Measurements from ENCODE around the gene TTBK2. TPM values are rescaled to one million over a fixed set of nuclear protein-coding genes. Genes with fewer than 3 reads are reported as not detected.

The TTBK2 gene
- total and polyA plus RNA-seq, 2 donors (not counting 3 experiments of a cell fraction or from before 2014, with no cell fraction given) = 4.4 to 17.1 TPM

- intact Hi-C loops (cut with micrococcal nuclease) = no loop called here
- Histone ChIP-seq H3K9me3 (replicated peaks; ENCODE audit: control insufficient read depth, insufficient read depth, low read length) (no peaks in the 10 kb centered on the region), H3K79me2 (ENCODE audit: control insufficient read depth, insufficient read depth, low read length) (peaks cover 9% of the 10 kb centered on the region), H3K27ac (ENCODE audit: insufficient read depth, low read depth, low read length) (no peak overlapping the region), H3K4me2 (ENCODE audit: insufficient read depth, low read length) (no peak overlapping the region), H3K9ac (replicated peaks; ENCODE audit: extremely low read depth, insufficient read depth, low read length) (no peak overlapping the region), H3K27me3 (ENCODE audit: control insufficient read depth in 2 of 2, insufficient read depth in 2 of 2, low read length in 2 of 2) (no peaks in the 10 kb centered on the region), H2AFZ (ENCODE audit: low read depth, low read length) (no peak overlapping the region), H3K36me3 (ENCODE audit: control insufficient read depth in 2 of 2, extremely low read depth in 1 of 2, insufficient read depth in 2 of 2, low read length in 2 of 2) (peaks cover 13 to 51% of the 10 kb centered on the region in 2 experiments), H4K20me1 (replicated peaks; ENCODE audit: control insufficient read depth, extremely low read depth, insufficient read depth, low read length) (no peaks in the 10 kb centered on the region), H3K4me1 (ENCODE audit: control insufficient read depth, extremely low read depth, insufficient read depth, low read length) (peaks cover 11% of the 10 kb centered on the region), H3K9me1 (replicated peaks; ENCODE audit: control insufficient read depth, extremely low read depth, insufficient read depth, low read length) (no peaks in the 10 kb centered on the region), H3K4me3 (replicated peaks in 1 of 3; ENCODE audit: insufficient read depth in 1 of 3, low read depth in 1 of 3, low read length in 3 of 3) (no peak overlapping the region)
- dilution Hi-C loops (cut with MboI; ENCODE audit: extremely low pct_ligation_motif_present, low sequenced_read_pairs) = no loop called here
- TF ChIP-seq JUN (IDR thresholded peaks at IDR 0.05; ENCODE audit: borderline replicate concordance, insufficient read depth, insufficient read length, low read depth) (no peak), EZH2 (IDR thresholded peaks at IDR 0.05; ENCODE audit: borderline replicate concordance, low read depth, low read length, severe bottlenecking) (no peak), CTCF (IDR thresholded peaks at IDR 0.05; ENCODE audit: extremely low read depth in 1 of 2, insufficient read depth in 1 of 2, low read depth in 1 of 2, low read length in 2 of 2) (no peak), MYC (IDR thresholded peaks at IDR 0.05; ENCODE audit: low read depth, low read length) (no peak), GATA2 (IDR thresholded peaks at IDR 0.05; ENCODE audit: insufficient read depth, insufficient read length, low read depth, low read length) (no peak), POLR2A (IDR thresholded peaks at IDR 0.05; ENCODE audit: low read depth, low read length) (no peak), POLR2AphosphoS5 (IDR thresholded peaks at IDR 0.05; ENCODE audit: insufficient read depth, low read depth, low read length) (no peak), FOS (IDR thresholded peaks at IDR 0.05; ENCODE audit: borderline replicate concordance, insufficient read depth, low read length) (no peak), MAX (IDR thresholded peaks at IDR 0.05; ENCODE audit: insufficient read depth, insufficient read length) (no peak)
- ChIA-PET POLR2A (no interaction called here), CTCF (interaction anchor here (2.4 to 5.5 kb wide), 2 partner anchors 10 to 193 kb away, joined by 8 to 30 read pairs; no protein-coding TSS in a partner anchor)
- DNase-seq (ENCODE audit: low read depth, low spot score) = no peak
- no peak for FAIRE-seq
- no TSS peak for BruUV-seq (replicated peaks)
Measured at GRCh38 chr15:42733027-42733426, 187.6 kb downstream of the TTBK2 start.
